Renal cortex interstitium (tissue), 11 donors: ENCODE data around the gene WNT7A. TPM values are rescaled to one million over a fixed set of nuclear protein-coding genes. Genes with fewer than 3 reads are reported as not detected.

Experiments
- DNase-seq, 11 donors: peaks; one replicate each; pipeline ENCODE4 v3.0.0-alpha.2; 2013; ENCODE audit warnings: low read depth in 9 of 11, low spot score in 4 of 11; ENCODE audit errors: extremely low read depth in 1 of 11
- polyA plus RNA-seq, 3 donors: library from polyadenylated mRNA; unstranded; fragments of 120-200 nt; gene quantifications; one replicate each; pipeline ENCODE4 v1.2.1, GENCODE V29; 2013; ENCODE audit not compliant: insufficient read length in 3 of 3

WNT7A gene
- polyA plus RNA-seq, 3 donors, result 0.06 to 0.07 TPM; not detected in 1

- no peak for DNase-seq
Observed at GRCh38 chr3:13852638-13853009, 27.2 kb downstream of the WNT7A start.

DNA sequence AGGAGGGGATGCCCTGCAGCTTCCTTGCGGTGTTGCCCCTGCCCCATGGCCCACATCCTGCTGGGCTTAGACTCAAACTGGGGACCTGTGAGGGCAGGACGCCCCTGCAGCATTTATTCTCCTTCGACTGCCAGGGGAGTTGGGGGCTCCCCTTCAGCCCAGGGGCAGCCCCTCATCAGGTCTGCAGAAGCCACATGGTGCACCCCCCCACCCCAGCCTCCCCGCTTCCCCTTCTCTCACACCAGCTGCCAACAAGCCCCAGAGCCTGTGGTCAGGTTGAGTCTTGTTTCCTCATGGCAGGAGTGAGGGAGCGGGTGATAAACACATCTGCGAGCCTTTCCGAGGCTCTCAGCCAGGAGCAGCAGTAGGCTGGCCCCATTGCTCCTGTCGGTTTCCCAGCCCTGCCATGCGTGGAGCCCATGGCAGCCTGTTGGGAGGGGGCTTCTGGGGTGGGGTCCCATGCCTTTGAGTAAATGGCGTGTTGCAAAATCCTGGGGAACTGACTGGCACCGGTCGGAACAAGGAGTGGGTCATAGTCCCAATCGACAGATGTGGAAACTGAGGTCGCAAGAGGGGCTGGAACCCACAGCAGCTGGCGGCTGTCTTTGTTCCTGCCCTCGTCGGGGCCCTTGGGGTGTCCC, 27.8 kb downstream of the WNT7A start:
- DNase-seq, result no peak

- no peak for DNase-seq
Observed at GRCh38 chr3:13851091-13851849, 28.6 kb downstream of the WNT7A start.

DNA sequence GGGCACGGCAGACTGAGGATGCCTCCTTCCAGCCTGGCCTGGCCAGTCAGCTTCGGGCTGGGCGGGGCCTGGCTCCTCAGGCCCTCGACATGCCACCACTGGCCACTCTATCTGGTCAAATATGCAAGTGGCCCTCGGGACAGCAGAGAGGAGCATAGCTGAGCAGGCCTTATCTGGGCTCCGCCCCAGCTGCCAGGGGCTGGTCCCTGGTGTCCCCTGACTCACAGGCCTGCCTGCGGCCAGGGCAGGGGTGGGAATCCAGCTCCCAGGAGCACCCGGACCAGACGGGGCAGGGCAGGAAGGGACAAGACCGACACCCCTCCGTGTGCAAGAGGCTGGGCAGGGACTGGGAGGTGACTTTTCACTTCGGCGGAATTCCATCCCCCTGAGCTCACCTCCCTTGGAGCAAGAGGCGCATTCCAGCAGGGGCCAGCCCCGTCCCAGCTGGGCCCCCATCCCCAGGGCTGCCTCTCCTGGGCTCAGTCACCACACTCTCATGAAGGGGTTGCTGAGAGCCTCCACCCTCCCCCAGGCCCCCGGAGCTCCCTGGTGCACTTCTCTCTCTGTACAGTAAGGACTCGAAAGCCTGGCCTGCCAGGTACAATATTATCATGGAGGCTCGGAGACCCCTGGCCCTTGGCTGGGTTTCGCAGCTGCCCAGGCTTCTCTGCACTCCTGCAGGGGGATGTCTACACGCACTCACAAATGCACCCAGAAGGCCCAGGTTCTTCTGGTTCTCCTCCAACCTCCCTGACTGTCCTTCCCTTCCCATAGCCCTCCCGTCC, 29.5 kb downstream of the WNT7A start:
- no peak for DNase-seq

GRCh38 chr3:13849018-13849417, 30.9 kb downstream of the WNT7A start:
- DNase-seq, result no peak

GRCh38 chr3:13846716-13847570, 32.9 kb downstream of the WNT7A start:
- DNase-seq, result no peak

GRCh38 chr3:13846238-13846637, 33.6 kb downstream of the WNT7A start:
- no peak for DNase-seq

DNA sequence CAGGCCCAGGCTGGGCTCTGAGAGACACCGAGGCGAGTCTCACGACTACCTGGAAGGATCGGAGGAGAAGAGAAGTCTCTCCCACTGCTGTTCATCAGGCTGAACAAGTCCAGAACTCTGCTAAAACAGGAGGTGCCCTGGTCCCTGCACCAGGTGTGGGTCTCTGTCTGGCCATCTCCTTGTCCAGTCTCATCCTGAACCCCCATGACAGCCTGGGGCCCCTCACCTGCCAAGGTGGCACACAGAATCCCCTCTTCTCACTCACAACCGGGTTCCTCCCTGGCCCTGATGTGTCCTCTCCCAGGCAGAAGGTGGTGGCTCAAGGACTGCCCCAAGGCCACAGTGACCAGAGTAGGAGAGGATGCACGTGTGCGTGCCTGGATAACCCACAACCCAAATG, 34.1 kb downstream of the WNT7A start:
- no peak for DNase-seq

DNA sequence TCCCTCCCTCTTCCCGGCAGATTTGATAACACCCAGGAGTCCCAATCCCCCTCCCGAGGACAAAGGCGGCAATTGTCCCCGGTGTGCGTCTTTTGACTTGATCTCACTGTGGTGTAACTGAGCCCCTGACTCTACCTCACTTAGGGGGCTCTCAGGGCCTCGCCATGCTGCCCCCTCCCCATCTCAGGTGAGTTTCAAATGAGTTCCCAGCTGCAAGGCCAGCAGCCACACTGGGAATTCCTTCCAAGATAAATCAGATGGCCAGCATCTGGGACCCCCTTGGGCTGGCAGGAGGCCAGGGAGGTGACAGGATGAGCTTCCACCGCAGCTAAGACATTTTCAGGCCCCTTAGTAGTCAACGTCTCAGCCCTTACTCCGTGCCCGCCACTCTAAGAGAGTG, 35.0 kb downstream of the WNT7A start:
- no peak for DNase-seq

GRCh38 chr3:13844286-13844685, 35.6 kb downstream of the WNT7A start:
- DNase-seq, result no peak

- no peak for DNase-seq
Observed at GRCh38 chr3:13843351-13843750, 36.5 kb downstream of the WNT7A start.

DNA sequence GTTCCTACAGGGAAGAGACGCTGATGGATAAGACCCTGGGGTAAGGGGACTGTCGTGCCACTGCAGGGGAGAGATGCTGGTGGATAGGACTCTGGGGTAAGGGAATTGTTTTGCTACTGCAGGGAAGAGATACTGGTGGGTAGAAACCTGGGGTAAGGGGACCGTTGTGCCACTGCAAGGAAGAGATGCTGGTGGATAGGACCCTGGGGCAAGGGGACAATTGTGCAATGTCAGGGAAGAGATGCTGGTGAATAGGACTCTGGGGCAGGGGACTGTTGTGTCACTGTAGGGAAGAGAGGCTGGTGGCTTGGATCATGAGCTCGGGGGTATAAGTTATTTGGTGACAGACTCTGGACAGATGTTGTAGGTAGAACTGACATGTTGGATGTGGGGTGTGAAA, 37.6 kb downstream of the WNT7A start:
- DNase-seq, result no peak

DNA sequence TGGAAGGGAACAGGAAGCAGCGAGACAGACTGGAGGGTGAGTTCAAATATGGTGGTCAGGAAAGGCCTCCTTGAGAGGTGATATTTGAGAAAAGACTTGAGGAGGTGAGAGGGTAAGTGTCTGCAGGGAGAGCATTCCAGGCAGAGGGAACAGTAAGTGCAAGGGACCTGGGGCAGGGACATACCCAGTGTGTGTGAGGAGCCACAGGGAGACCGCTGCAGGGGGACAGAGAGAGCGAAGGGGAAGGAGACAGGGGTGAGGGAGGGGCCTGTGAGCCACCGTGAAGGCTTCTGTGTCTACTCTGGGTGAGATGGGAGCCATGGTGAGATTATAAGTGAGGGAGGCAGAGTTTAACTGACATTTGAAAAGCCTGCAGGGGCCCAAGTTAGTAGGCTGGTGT, 38.0 kb downstream of the WNT7A start:
- no peak for DNase-seq

DNA sequence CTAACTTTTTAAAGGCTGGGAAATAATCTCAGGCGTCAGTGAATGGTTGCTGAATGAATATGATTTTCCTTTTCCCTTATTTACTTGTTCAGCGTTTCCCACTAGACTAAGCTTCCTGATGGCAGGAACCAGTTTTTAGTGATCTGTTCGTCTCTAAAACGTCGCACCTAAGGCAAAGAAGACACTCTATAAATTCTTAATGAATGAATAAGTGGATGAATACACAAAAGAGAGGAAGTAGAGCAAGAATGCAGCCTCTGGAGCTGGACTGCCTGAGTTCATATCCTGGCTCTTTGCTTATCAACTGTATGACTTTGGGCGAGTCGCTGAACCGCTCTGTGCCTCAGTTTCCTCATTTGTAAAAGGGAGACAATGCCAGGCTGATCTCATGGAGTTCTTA, 38.7 kb downstream of the WNT7A start:
- no peak for DNase-seq

- no peak for DNase-seq
Observed at GRCh38 chr3:13840456-13840855, 39.4 kb downstream of the WNT7A start.

DNA sequence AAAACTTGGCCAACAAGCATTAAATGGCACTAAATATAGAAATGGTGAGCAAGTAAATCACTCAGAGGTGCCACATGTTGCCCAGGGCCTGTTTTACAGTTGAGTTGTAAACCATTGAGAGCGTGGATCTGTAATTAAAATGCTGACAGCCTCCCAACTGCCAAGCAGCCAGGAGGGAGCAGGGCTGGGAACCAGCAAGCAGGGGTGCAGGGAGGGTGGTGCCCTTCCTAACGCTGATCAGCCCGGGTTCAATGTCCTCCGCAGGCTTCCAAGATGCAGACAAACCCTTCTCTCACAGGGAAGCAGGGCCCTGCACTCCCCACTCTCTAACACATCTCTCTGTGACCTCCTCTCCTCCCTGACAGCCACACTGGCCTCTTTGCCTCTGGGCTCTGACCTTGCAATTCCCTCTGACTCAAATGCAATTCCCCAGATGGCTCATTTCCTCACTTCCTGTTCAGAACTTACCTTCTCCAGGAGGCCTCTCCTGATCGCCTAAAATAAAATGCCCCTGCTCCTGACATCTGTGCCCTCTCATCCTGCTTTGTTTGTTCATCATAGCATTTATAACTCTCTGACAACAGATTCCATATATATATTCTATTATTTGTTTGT, 40.0 kb downstream of the WNT7A start:
- no peak for DNase-seq

- DNase-seq, result no peak
Observed at GRCh38 chr3:13839253-13839652, 40.6 kb downstream of the WNT7A start.

DNA sequence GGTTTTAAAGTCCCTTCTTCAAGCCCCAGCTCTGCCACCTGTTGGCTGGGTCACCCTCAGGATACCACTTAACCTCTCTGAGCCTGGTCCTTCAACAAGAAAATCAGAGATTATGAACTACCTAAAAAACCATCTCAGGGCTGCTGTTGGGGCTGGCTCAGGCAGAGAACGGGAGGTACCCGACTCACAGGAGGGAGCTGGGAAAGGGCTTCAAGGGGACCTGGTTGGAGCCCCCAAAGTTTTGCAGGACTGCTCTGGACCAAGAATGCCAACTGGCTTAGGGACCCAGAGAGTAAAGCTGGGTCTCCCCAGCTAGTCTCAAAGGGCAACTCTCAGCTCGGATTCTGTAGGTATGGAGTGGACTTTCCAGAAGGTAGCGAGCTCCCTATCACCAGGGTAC, 41.5 kb downstream of the WNT7A start:
- no peak for DNase-seq

DNA sequence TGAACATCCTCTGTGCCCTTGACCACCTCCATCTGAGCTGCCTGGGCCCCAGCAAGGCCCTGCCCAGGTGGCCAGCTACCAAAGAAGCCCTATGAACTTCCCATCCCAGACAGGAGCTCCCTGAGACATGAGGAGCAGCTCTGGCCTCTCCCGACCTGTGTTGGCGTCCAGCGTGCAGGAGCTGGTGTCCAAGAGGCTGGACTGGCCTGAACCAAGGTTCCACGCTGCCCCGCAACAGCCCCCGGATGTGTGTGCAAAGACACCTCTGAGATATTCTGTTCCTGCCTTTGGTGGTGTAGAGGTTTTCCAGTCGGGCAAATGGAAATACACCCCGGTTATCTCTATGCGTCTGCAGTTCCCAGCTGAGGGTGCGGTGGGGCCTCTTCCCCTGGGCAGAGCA, 42.1 kb downstream of the WNT7A start:
- DNase-seq, result no peak
